HEK293 (cell line): ENCODE data around the gene SLC8A1.

ENCODE experiments used
- ZNF510 ChIP-seq: fragments of 450-650 bp; formaldehyde crosslinking; IDR thresholded peaks from 2 replicates; pipeline ENCODE4 v1.5.1; 2018; ENCODE audit warnings: mild to moderate bottlenecking, missing genetic modification characterization, missing biosample characterization; ENCODE audit not compliant: insufficient replicate concordance
- TF ChIP-seq, protein P1 (sequence below): fragments of 450-650 bp; formaldehyde crosslinking; IDR thresholded peaks from 2 replicates; pipeline ENCODE4 v1.5.1; 2016; ENCODE audit warnings: missing biosample characterization, missing genetic modification characterization

DNA sequence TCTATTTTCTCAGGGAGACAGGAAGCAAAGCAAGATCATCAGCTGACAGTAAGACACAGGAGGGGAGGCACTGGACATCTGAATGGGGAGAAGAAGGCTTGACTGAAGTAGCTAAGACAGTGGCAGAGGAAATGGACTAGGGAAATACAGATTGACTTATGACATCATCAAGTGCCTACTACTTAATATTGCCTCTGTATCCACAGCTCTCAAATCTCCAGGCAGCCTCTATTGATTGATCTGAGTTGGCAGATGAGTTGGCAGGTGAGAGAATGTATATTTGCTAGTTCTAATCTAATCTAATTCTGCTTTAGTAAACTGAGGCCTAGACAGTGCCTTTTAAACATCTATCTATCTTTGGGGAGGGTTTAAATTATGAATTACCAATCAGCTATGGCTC lies 242.1 kb downstream of the SLC8A1 start:
- TF ChIP-seq, protein P1, sequence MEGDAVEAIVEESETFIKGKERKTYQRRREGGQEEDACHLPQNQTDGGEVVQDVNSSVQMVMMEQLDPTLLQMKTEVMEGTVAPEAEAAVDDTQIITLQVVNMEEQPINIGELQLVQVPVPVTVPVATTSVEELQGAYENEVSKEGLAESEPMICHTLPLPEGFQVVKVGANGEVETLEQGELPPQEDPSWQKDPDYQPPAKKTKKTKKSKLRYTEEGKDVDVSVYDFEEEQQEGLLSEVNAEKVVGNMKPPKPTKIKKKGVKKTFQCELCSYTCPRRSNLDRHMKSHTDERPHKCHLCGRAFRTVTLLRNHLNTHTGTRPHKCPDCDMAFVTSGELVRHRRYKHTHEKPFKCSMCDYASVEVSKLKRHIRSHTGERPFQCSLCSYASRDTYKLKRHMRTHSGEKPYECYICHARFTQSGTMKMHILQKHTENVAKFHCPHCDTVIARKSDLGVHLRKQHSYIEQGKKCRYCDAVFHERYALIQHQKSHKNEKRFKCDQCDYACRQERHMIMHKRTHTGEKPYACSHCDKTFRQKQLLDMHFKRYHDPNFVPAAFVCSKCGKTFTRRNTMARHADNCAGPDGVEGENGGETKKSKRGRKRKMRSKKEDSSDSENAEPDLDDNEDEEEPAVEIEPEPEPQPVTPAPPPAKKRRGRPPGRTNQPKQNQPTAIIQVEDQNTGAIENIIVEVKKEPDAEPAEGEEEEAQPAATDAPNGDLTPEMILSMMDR (tag by site-specific recombination): no peak
- TF ChIP-seq ZNF510: no peak
